Gastroesophageal sphincter (tissue), 4 donors: ENCODE results near the gene CEMIP2. TPM values are rescaled to one million over a fixed set of nuclear protein-coding genes. Genes with fewer than 3 reads are reported as not detected.

Experiments
- ATAC-seq: fragments of 150-250 bp; one replicate; pipeline ENCODE4 v1.9.1; 2016; ENCODE audit warnings: mild to moderate bottlenecking, moderate library complexity
- H3K27ac ChIP-seq, 4 donors: fragments of 200-600 bp; sonication (generic) in 3 of 4; 1 replicate in 3 of 4; 2 replicates in 1 of 4; pipeline ENCODE4 v1.5.1; 2016 to 2019
- H3K27me3 ChIP-seq: fragments of 200-600 bp; sonication (generic); one replicate; pipeline ENCODE4 v1.5.1; 2019
- H3K36me3 ChIP-seq, 2 donors: fragments of 200-600 bp; sonication (generic); one replicate each; pipeline ENCODE4 v1.5.1; 2019; ENCODE audit warnings: control low read depth in 1 of 2
- H3K4me1 ChIP-seq, 3 donors: fragments of 200-600 bp; sonication (generic); 1 replicate in 2 of 3; 2 replicates in 1 of 3; pipeline ENCODE4 v1.5.1; 2016 to 2019; ENCODE audit warnings: control low read depth in 2 of 3
- H3K4me3 ChIP-seq, 2 donors: fragments of 200-600 bp; sonication (generic); one replicate each; pipeline ENCODE4 v1.5.1; 2019; ENCODE audit warnings: mild to moderate bottlenecking in 1 of 2, moderate library complexity in 1 of 2
- H3K9me3 ChIP-seq, 3 donors: fragments of 200-600 bp; sonication (generic); one replicate each; pipeline ENCODE4 v1.5.1; 2017 to 2019; ENCODE audit warnings: control low read depth in 2 of 3
- EP300 ChIP-seq: sonication (generic); formaldehyde crosslinking; IDR thresholded peaks from one replicate; pipeline ENCODE4 v1.6.1; 2017; ENCODE audit warnings: antibody characterized with exemption, mild to moderate bottlenecking
- POLR2A ChIP-seq, 2 donors: fragments of 450-650 bp; IDR thresholded peaks; one replicate each; pipeline ENCODE4 v1.6.1; 2017; ENCODE audit warnings: antibody characterized with exemption in 2 of 2, mild to moderate bottlenecking in 2 of 2, moderate library complexity in 1 of 2
- POLR2AphosphoS5 ChIP-seq: sonication (generic); formaldehyde crosslinking; IDR thresholded peaks from one replicate; pipeline ENCODE4 v1.6.1; 2017; ENCODE audit warnings: antibody characterized with exemption
- WGBS, 2 donors: methylation state at CpG; one replicate each; pipeline ENCODE4 v1.1.5; 2018; ENCODE audit warnings: low coverage in 1 of 2; 5-methylcytosine and 5-hydroxymethylcytosine counted together
- total RNA-seq, 4 donors: library from RNA; depleted of rRNA; stranded (reverse); fragments of >200 nt; gene quantifications; one replicate each; pipeline ENCODE4 v1.1.0, GENCODE V29; 2016
- TF ChIP-seq, protein P1 (sequence below), 4 experiments: fragments of 200-600 bp in 2 of 4; fragments of 450-650 bp in 2 of 4; sonication (generic) in 1 of 4; IDR thresholded peaks; one replicate each; pipeline ENCODE4 v1.5.1; 2017 to 2019; ENCODE audit warnings: antibody characterized with exemption in 4 of 4, mild to moderate bottlenecking in 2 of 4, moderate library complexity in 2 of 4

CEMIP2 gene
- total RNA-seq, 4 donors from 2014 or later = 8.1 to 84.5 (median 17.4) TPM

GRCh38 chr9:71796100-71796767 lies 27.9 kb upstream of the CEMIP2 start:
- Histone ChIP-seq H3K27me3 (no peaks in the 10 kb centered on the region), H3K27ac (no peak overlapping the region), H3K36me3 (no peaks in the 10 kb centered on the region), H3K9me3 (no peaks in the 10 kb centered on the region), H3K4me1 (no peaks in the 10 kb centered on the region), H3K4me3 (no peak overlapping the region)
- WGBS, 2 donors = 88 to 100% methylated on average over 1 to 2 of the region's 2 CpGs
- no peak for ATAC-seq
- no peak for TF ChIP-seq POLR2AphosphoS5
- TF ChIP-seq EP300 = no peak
- TF ChIP-seq, protein P1, sequence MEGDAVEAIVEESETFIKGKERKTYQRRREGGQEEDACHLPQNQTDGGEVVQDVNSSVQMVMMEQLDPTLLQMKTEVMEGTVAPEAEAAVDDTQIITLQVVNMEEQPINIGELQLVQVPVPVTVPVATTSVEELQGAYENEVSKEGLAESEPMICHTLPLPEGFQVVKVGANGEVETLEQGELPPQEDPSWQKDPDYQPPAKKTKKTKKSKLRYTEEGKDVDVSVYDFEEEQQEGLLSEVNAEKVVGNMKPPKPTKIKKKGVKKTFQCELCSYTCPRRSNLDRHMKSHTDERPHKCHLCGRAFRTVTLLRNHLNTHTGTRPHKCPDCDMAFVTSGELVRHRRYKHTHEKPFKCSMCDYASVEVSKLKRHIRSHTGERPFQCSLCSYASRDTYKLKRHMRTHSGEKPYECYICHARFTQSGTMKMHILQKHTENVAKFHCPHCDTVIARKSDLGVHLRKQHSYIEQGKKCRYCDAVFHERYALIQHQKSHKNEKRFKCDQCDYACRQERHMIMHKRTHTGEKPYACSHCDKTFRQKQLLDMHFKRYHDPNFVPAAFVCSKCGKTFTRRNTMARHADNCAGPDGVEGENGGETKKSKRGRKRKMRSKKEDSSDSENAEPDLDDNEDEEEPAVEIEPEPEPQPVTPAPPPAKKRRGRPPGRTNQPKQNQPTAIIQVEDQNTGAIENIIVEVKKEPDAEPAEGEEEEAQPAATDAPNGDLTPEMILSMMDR (IDR thresholded peaks at IDR 0.05) = no peak
- TF ChIP-seq POLR2A (IDR thresholded peaks at IDR 0.05) = no peak

DNA sequence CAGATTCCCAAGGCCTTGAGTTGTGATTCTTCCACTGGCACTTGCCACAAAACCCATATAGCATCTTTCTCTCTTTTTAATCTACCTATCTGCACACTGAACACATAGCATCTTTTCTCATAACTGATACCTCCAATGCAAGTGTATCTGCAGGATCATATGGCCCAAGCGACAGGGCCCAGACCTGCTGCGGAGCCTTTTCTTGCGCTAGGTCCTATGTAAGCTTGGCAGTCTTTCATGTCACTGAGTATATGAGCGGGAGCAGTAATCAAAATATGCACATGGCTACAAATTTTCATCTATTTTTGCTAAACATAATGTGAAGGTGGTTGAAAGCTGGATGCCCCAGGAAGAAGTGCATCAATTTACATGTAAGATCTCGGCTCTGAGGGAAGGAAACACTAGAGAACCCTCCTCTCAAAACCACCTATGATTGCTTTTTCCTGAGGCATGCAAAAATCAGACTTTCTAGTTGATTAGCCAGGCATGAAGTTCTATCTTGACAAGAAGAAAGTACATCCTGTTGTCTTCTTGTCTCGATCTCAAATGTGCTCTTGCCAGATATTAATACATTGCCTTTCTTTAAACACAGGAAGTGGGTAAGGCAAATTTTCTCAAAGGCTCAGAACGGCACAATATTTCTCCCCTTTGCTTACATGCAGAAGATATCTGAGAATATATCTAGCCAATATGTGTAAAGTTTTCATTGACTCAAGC lies 26.9 kb upstream of the CEMIP2 start:
- Histone ChIP-seq H3K27ac (no peak overlapping the region), H3K4me1 (no peaks in the 10 kb centered on the region), H3K27me3 (no peaks in the 10 kb centered on the region), H3K36me3 (no peaks in the 10 kb centered on the region), H3K4me3 (no peak overlapping the region), H3K9me3 (no peaks in the 10 kb centered on the region)
- 50 to 82% methylated on average over 3 to 7 of the region's 7 CpGs for WGBS, 2 donors
- ATAC-seq = no peak
- TF ChIP-seq, protein P1 (IDR thresholded peaks at IDR 0.05) = no peak
- TF ChIP-seq POLR2A (IDR thresholded peaks at IDR 0.05) = no peak
- TF ChIP-seq EP300 = no peak
- TF ChIP-seq POLR2AphosphoS5 = no peak

DNA sequence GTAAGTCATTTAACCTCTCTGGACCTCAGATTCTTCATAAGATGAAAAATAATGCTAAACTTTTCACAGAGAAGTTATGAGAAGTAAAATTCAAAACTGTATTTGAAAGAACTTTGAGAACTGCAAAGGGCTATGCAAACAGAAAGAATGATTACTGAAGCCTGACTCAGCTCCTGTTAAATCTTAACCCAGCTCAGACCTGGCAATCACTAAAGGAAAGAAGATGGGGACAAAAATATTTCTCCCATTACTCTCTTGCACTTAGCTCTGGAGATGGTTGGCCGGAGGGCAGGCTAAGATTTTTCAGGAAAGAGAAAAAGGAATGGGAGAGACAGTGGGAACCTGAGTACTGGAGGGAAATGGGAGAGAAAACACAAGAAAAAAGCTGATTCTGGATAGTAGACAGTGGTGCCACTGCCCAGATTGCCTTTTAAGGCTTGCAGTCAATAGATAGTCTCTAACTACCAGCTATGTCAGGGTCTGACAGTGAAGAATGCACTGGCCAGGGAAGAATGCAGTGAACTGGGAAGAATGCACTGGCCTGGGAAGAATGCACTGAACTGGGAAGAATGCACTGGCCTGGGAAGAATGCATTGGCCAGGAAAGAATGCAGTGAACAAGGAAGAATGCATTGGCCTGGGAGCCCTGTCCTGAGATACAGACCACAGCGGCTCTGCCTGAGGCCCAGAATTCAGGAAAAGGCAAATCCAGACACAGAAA lies 25.2 kb upstream of the CEMIP2 start:
- Histone ChIP-seq H3K9me3 (no peaks in the 10 kb centered on the region), H3K36me3 (no peaks in the 10 kb centered on the region), H3K4me3 (no peak overlapping the region), H3K27ac (no peak overlapping the region), H3K27me3 (no peaks in the 10 kb centered on the region), H3K4me1 (no peaks in the 10 kb centered on the region)
- WGBS, 2 donors = 70 to 100% methylated on average over 1 to 2 of the region's 2 CpGs
- no peak for ATAC-seq
- TF ChIP-seq, protein P1 (IDR thresholded peaks at IDR 0.05) = no peak
- TF ChIP-seq EP300 (no peak), POLR2AphosphoS5 (no peak), POLR2A (IDR thresholded peaks at IDR 0.05) (no peak)

GRCh38 chr9:71791875-71792274 lies 23.6 kb upstream of the CEMIP2 start:
- Histone ChIP-seq H3K4me3 (no peak overlapping the region), H3K36me3 (no peaks in the 10 kb centered on the region), H3K27ac (no peak overlapping the region), H3K9me3 (no peaks in the 10 kb centered on the region), H3K27me3 (no peaks in the 10 kb centered on the region), H3K4me1 (no peaks in the 10 kb centered on the region)
- no peak for TF ChIP-seq EP300
- no peak for TF ChIP-seq POLR2AphosphoS5
- no peak for TF ChIP-seq POLR2A (IDR thresholded peaks at IDR 0.05)
- TF ChIP-seq, protein P1 (IDR thresholded peaks at IDR 0.05) = no peak
- WGBS, 2 donors = 87% methylated on average over 4 of the region's 4 CpGs; no CpG with 5 or more reads in 1 of the 2 donors
- ATAC-seq = no peak
